GM21526 (cell line): ENCODE measurements around the gene CTSW.
"Not testable (repeated sequence)": the region's sequence is repeated elsewhere in the genome, so short reads cannot be mapped to it uniquely, and the experiment has no call there.

ENCODE experiments used
- ATAC-seq: cut with Tn5 transposase; IDR thresholded peaks from one replicate; pipeline ENCODE4 v1.9.1; 2021; ENCODE audit warnings: moderate library complexity; ENCODE audit not compliant: unreplicated experiment, low FRiP score

CTSW gene, protein sequence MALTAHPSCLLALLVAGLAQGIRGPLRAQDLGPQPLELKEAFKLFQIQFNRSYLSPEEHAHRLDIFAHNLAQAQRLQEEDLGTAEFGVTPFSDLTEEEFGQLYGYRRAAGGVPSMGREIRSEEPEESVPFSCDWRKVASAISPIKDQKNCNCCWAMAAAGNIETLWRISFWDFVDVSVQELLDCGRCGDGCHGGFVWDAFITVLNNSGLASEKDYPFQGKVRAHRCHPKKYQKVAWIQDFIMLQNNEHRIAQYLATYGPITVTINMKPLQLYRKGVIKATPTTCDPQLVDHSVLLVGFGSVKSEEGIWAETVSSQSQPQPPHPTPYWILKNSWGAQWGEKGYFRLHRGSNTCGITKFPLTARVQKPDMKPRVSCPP

DNA sequence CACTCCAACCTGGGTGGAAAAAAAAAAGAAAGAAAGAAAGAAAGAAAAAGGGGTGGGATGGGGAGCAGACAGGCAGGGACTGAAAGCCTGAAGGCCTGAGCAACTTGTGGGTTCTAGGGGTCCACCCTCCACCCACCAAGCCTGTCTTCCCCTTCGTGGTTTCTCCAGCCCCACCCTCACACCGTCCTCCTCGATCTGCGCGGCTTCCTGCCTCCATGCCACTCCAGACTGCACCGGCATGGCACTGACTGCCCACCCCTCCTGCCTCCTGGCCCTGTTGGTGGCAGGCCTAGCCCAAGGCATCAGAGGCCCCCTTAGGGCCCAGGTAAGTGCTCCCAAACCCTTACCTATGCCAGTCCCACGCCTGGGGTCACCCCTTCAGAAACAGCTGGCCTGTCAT is at the start of gene CTSW:
Gene CTSW (plus strand): TSS at position 221 of the 400 bp plus-strand sequence. CDS start 18 bp downstream, at position 239.
- no peak for ATAC-seq

DNA sequence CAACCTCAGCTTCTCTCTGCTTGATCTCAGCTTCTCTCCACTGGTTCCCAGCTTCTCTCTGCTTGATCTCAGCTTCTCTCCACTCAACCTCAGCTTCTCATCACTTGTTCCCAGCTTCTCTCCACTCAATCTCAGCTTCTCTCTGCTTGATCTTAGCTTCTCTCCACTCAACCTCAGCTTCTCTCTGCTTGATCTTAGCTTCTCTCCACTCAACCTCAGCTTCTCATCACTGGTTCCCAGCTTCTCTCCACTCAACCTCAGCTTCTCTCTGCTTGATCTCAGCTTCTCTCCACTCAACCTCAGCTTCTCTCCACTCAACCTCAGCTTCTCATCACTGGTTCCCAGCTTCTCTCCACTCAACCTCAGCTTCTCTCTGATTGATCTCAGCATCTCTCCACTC is 47.4 kb upstream of the CTSW start:
- not testable (repeated sequence) for ATAC-seq

DNA sequence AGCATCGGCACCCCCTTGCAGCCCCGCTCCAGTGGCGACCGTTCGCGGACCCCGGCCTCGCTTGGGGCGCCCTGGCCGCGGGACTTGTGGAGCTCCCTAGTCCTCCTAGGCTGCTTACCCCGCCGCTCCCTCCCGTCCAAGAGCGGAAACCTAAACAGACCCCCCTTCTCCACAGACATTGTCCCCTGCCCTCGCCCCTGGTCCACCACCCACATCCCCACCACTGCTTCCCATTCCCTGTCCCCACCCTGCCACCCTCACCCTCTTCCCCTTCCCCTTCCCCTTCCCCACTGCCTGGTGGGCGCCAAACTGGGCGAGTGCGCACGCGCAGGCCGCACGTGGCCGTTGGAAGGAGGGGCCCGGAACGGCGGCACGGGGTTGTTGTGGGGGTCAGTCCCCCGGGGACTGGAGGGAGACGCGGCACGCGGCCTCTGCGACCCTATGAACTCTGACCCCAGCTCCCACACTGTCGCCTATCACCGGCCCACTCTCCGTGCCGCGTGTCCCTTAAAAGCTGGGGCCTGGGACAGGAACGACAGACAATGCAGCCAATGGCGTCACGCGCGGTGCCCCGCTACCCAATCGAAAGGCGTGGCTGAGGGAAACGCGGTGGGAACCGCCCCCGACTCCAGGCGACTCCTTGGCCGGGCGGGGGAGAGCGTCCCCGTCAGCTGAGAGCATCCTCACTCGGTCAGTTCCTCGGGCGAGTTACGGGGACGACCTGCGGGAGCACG is 46.2 kb upstream of the CTSW start, which contains the start of gene SNX32:
Gene SNX32 (plus strand): TSS at position 667 of the 734 bp plus-strand sequence. CDS start 103 bp downstream, outside the sequence.
- peak; percentile 76 for ATAC-seq

DNA sequence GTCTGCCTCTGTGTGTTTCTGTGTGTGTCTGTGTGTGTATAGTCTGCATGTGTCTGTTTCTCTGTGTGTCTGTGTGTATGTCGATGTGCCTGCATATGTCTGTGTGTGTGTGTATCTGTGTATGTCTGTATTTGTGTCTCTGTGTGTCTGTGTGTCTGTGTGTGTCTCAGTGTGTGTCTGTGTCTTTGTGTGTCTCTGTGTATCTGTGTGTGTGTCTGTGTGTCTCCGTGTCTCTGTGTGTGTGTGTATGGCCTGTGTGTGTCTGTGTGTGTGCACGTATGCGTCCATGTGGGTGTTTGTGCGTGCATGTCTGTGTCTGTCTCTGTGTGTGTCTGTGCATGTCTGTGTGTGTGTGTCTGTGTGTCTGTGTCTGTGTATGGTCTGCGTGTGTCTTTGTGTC is 45.4 kb upstream of the CTSW start:
- no peak for ATAC-seq

DNA sequence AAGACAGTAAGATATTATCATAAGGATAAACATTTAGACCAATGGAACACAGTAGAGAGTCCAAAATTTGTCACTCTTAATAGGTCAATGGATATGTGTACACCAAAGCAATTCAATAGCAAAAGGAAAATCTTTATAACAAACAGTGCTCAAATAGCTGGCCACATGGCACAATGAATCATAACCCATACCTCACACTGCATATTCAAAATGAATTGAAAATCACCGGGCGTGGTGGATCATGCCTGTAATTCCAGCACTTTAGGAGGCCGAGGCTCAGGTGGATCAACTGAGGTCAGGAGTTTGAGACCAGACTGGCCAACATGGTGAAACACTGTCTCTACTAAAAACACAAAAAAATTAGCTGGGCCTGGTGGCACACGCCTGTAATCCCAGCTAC is 37.5 kb upstream of the CTSW start:
- ATAC-seq: no peak

DNA sequence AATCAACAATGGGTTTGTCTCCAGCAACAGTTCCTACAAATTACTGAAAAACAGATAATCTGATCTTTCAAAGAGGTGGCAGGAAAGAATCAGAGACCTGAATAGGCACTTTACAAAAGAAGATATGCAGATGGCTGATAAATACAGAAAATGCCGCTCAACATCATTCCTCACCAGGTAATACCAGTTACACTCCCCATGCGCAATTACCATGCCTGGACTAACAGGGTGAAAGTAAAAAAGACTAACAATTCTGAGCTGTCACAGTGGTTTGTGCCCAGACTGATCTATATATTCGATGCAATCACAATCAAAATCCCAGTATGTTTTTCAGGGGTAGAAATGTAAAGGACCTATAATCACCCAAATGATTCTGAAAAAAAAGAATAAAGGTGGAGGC is 35.8 kb upstream of the CTSW start:
- ATAC-seq: no peak

DNA sequence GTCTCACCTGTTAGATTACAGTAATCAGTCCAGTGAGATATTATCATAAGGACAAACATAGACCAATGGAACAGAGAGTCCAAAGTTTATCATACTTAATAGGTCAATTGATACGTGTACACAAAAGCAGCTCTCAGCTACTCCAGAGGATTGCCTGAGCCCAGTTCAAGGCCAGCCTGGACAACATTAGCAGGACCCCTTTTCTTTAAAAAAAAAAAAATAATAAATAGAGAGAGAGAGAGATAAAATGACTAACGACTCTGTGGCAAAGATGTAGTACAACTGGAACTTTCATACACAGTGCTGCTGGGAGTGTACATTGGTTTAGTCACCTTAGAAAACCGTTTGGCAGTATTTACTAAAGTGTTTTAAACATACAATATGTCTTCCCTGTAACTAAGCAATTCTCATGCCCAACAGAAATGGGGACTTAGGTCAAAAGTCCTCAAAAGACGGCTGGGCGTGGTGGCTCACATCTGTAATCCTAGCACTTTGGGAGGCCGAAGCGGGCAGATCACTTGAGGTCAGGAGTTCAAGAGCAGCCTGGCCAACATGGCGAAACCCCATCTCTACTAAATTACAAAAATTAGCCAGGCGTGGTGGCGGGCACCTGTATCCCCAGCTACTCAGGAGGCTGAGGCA is 35.3 kb upstream of the CTSW start:
- ATAC-seq: no peak

DNA sequence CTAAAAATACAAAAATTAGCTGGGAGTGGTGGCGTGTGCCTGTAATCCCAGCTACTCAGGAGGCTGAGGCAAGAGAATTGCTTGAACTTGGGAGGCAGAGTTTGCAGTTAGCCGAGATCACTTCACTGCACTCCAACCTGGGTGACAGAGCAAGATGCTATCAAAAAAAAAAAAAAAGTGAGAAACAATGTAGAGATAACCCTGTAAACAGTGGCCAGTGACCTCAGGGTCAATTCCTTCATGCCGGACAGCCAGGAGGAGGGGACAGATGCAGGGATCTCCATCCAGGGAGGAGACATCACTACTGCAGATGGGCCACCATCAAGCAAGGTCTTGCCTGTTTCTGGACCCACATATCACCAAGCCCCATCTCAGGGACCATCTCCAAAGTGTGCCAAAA is 31.9 kb upstream of the CTSW start:
- no peak for ATAC-seq

DNA sequence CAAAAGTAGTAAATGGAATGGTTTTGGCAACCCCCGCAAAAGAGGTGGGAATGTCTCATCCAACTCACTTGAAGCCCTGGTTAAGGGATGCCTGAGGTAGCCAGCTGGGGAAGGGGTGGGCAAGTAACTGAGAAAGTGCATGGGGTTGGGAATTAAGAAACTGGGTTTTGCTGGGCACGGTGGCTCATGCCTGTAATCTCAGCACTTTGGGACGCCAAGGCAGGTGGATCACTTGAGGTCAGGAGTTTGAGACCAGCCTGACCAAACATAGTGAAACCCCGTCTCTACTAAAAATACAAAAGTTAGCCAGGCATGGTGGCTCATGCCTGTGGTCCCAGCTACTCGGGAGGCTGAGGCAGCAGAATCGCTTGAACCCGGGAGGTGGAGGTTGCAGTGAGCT is 30.9 kb upstream of the CTSW start:
- ATAC-seq: not testable (repeated sequence)

DNA sequence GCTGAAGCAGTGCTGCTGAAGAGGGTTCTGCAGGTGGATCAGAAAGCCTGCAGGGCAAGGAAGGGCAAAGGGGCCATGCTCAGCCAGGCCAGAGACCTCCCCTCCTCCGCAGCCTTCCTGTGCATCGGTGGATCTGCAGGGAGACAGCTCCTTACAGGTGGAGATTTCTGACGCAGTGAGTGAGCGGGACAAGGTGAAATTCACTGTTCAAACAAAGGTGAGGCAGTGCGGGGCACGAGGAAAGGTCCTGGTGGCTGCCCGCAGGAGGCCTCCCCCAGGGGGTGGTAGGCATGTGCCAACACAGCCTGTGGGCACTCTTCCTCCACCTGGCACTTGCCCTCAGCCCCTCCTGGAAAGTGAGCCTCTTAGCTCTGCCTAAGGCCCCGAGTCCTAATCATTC is 30.3 kb upstream of the CTSW start:
- ATAC-seq: no peak

DNA sequence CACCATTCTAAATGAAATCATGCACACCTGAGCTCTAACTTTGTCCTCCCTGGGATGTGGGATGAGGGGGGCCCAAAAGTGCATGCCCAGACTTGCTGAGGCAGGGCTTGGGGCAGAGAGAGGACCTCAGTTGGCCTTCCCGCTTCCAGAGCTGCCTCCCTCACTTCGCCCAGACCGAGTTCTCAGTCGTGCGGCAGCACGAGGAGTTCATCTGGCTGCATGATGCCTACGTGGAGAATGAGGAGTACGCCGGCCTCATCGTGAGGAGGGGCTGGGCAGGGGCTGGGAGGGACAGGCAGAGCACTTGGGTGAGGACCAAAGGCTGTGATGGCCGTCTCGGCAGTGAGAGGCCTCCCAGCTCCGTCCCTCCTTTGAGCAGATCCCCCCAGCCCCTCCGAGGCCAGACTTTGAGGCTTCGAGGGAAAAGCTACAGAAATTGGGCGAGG is 29.8 kb upstream of the CTSW start:
- ATAC-seq: no peak

DNA sequence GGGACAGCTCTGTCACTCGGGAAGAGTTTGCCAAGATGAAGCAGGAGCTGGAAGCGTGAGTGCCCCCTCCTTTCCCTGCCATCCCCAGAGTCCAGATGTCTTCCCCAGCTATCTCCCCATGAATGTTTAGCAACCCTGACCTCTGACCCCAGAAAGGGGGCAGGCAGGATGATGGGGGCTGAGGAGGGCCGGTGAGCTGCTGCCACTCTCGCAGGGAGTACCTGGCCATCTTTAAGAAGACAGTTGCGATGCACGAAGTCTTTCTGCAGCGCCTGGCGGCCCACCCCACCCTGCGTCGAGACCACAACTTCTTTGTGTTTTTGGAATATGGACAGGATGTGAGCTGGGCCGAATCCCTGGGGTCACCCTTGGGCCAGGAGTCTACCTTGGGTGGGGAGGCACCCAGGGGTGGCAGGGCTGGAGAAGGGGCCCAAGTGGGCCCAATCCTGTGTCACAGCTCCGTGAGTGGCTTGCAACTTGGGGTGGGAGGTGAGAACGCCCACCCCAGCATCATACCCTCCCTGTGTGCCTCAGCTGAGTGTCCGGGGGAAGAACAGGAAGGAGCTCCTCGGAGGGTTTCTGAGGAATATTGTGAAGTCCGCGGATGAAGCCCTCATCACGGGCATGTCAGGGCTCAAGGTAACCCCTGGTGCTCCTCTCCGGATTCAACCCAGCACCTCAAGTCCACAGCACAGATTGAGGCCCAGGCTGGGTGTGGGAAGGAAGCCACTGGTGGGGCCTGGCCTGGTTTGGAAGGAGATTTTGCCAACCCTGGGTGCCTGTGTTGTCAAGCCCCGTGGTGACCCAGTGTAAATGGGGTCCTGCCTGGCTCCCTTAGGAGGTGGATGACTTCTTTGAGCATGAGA is 29.2 kb upstream of the CTSW start:
- no peak for ATAC-seq

DNA sequence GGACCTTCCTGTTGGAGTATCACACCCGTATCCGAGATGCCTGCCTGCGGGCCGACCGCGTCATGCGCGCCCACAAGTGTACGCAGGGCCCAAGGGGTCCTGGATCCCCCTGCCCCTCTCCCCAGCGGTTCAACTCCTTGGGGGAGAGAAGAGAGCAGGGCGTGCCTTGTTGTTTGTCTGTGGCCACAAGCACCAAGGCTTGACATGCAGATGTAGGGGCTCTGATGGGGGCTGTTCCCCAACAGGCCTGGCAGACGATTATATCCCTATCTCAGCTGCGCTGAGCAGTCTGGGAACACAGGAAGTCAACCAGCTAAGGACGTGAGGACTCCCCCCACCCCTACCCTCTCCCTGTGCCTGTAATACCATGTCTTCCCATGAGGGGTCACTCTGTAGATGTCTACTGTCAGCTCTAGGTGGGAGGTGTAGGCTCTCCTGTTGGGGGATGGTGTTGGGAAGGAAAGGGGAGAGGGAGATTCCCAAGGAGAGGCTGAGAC is 28.5 kb upstream of the CTSW start:
- ATAC-seq: no peak

DNA sequence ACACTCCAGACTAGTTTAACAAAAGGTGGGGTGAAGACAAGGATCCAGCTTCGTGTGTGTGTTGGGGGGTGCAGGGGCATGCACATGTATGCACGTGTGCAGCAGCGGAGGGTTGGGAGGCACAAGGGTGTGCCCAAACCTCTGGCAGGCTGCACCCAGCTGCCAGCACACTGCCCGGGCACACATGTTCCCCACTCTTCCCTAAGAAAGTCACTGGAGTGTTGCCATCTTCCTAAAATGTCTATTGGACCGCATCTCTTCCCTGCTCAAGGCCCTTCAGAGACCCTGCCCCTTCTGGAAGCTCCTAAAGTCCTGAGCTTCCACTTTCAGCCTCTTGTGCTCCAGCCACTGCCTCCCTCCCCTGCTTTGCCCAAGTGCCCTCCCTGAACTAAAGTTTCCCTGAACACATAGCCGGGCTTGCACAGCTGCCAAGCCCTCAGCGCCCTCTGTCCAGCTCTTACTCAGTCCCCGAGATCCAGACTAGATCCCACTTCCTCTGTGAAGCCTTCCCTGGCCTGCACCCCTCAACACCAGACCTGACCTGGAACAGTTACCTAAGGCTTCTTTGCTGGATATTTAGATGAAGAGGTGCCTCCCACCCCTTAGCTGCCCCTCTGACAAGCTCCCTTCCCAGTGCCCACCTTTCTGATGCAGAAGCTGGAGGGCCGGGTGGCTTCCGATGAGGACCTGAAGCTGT is 27.7 kb upstream of the CTSW start:
- no peak for ATAC-seq

DNA sequence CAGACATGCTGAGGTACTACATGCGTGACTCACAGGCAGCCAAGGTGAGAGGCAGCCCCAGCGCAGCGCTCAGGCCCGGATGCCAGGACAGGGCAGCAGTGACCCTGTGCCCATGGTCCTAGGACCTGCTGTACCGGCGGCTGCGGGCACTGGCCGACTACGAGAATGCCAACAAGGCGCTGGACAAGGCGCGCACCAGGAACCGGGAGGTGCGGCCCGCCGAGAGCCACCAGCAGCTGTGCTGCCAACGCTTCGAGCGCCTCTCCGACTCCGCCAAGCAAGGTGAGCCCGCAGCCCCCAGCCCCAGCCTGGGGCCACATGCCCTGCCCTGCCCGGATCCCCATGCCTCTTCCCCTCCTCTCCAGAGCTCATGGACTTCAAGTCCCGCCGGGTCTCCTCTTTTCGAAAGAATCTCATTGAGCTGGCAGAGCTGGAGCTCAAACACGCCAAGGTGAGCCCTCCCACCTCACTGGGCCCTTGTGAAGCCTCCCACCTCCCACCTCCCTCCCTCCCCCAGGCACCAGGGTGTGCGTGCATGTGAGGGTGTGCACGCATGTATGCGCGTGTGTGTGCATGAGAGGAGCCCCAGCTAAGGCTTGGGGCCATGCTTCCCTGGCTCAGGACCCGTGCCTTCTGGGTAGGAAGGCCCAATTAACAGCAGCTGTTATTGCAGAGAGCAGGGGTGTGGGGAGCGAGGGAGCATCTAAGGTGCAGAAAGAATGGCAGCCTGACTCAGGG is 27.0 kb upstream of the CTSW start:
- no peak for ATAC-seq

DNA sequence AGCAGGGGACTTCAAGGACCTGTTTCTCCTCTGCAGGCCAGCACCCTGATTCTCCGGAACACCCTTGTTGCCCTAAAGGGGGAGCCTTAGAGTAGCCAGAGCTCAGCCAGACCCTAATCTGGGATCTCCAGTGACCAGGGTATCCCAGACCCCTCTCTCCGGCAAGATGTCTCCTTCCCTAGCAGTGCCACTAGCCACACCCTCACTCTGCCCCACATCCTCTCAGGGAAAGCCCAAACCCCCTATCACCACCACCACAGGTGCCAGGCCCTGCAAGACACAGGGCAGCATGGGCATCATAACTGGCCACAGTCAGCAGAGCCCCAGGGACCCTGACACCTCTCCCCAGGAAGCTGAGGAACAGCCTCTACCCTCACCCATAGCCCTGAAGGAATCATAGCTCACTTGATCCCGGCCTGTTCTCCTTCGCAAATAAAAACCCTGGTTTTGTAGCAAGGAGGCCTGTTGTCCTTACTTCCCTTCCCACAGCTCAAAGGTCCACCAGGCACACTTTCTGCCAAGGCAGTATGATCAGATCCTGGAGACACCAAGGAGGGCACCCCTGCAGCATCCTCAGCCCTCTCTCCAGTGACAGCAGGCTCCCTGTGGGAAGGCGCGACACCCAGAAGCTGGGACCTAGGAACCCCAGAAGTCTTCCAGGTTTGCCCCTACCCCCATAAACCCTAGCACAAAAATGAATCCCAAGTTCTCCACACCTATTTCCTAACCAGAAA is 26.2 kb upstream of the CTSW start:
- no peak for ATAC-seq

DNA sequence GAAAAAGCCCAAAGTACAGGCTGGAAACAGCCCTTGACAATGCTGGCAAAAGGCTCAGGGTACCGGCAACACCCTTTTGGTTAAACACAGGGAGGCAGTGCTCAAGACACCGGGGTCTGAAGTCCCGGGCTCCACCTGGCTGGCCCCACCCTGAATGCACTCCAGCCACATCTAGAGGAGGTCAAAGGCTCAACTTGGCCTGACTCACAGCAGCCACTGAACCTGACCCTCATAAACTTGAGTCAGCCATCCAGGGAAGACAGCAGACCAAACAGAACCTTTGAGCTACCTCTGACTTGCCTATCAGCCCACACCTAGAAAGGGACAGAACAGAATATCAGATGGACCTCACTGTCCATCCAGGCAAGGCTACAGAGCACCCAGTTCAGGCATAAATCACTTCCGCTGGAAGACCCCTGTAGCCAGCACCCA is 25.5 kb upstream of the CTSW start:
- no peak for ATAC-seq
